ENCODE results near the gene MYH13.
A peak's percentile ranks its signal among the peaks of the same experiment; 100 is the strongest.

DNA sequence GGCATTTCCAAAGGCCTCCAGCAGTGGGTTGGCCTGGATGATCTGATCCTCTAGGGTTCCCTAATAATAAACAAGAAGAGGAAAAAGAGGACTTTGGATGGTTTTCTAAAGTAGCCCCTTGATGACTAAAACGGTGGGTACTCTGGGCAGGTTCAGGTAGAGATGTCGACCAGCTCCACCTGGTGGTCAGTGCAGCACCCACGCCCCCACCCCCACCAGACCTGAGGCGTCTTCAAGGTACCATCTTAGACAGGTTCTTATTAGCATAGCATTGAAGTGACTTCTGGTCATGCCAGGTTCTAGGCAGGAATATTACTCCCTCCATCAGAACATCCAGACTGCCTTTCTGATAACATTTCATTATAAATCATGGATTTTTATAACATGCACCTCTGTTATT is 15.0 kb downstream of the MYH13 start:
- TF ChIP-seq, protein P1, sequence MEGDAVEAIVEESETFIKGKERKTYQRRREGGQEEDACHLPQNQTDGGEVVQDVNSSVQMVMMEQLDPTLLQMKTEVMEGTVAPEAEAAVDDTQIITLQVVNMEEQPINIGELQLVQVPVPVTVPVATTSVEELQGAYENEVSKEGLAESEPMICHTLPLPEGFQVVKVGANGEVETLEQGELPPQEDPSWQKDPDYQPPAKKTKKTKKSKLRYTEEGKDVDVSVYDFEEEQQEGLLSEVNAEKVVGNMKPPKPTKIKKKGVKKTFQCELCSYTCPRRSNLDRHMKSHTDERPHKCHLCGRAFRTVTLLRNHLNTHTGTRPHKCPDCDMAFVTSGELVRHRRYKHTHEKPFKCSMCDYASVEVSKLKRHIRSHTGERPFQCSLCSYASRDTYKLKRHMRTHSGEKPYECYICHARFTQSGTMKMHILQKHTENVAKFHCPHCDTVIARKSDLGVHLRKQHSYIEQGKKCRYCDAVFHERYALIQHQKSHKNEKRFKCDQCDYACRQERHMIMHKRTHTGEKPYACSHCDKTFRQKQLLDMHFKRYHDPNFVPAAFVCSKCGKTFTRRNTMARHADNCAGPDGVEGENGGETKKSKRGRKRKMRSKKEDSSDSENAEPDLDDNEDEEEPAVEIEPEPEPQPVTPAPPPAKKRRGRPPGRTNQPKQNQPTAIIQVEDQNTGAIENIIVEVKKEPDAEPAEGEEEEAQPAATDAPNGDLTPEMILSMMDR (IDR thresholded peaks at IDR 0.05; ENCODE audit: insufficient read depth, low read length) = peak; percentile 0
- TF ChIP-seq POLR2AphosphoS5 (IDR thresholded peaks at IDR 0.05; ENCODE audit: low read depth) (no peak), GABPA (IDR thresholded peaks at IDR 0.05; ENCODE audit: low read depth) (no peak), SPI1 (IDR thresholded peaks at IDR 0.05; ENCODE audit: borderline replicate concordance, low read depth) (no peak)
- TF ChIP-seq, protein P2, sequence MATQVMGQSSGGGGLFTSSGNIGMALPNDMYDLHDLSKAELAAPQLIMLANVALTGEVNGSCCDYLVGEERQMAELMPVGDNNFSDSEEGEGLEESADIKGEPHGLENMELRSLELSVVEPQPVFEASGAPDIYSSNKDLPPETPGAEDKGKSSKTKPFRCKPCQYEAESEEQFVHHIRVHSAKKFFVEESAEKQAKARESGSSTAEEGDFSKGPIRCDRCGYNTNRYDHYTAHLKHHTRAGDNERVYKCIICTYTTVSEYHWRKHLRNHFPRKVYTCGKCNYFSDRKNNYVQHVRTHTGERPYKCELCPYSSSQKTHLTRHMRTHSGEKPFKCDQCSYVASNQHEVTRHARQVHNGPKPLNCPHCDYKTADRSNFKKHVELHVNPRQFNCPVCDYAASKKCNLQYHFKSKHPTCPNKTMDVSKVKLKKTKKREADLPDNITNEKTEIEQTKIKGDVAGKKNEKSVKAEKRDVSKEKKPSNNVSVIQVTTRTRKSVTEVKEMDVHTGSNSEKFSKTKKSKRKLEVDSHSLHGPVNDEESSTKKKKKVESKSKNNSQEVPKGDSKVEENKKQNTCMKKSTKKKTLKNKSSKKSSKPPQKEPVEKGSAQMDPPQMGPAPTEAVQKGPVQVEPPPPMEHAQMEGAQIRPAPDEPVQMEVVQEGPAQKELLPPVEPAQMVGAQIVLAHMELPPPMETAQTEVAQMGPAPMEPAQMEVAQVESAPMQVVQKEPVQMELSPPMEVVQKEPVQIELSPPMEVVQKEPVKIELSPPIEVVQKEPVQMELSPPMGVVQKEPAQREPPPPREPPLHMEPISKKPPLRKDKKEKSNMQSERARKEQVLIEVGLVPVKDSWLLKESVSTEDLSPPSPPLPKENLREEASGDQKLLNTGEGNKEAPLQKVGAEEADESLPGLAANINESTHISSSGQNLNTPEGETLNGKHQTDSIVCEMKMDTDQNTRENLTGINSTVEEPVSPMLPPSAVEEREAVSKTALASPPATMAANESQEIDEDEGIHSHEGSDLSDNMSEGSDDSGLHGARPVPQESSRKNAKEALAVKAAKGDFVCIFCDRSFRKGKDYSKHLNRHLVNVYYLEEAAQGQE (IDR thresholded peaks at IDR 0.05; ENCODE audit: insufficient replicate concordance, low read depth) = no peak

Data from HL-60 (cell line).